ENCODE data around the gene CPPED1. TPM values are rescaled to one million over a fixed set of nuclear protein-coding genes. Genes with fewer than 3 reads are reported as not detected.
A peak's percentile ranks its signal among the peaks of the same experiment; 100 is the strongest.

CPPED1 gene
- polyA plus RNA-seq, 4 donors: 5.1 to 27.1 (median 25.2) TPM

DNA sequence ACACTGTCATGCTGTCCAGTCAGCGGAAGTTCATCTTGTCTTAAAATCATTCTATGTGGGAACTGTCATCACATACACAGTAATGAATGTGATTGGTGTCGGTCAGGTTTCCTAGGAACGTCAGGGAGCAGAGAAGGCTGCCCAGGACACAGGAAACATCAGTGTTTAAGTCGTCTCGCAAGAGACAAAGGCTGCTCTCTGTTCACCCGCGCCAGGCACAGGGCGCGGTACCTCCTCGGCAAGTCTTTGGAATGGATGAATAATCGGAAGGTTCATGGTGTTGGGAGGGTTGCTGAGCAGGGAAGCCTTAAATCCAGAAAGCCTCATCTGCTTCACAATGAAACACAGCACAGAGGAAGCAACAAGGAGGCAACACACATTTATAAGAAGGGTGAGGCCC, 148.2 kb downstream of the CPPED1 start:
- DNase-seq (ENCODE audit: low read depth in 4 of 4, low spot score in 3 of 4): no peak

DNA sequence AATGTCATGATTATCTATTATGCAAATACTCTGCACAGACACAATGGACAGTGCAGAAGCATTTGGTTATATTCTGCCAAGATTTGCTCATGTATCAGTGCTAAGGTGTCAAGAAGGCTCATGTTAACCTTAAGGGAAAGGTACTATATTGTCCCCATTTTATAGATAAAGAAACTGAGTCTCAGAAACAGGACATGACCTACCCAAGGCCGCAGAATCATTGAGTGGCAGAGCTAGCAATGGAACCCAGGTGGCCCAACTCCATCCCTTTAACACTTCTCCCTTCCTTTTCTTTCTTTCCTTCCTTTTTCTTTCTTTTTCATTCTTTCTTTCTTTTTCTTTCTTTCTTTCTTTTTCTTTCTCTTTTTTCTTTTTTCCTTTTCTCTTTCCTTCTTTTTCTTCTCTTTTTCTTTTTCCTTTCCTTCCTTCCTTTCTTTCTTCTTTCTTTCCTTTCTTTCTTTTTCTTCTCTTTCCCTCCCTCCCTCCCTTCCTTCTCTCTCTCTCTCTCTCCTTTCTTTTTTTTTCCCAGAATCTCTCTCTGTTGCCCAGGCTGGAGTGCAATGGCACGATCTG, 149.8 kb downstream of the CPPED1 start:
- no peak for DNase-seq (ENCODE audit: low read depth in 4 of 4, low spot score in 3 of 4)

DNA sequence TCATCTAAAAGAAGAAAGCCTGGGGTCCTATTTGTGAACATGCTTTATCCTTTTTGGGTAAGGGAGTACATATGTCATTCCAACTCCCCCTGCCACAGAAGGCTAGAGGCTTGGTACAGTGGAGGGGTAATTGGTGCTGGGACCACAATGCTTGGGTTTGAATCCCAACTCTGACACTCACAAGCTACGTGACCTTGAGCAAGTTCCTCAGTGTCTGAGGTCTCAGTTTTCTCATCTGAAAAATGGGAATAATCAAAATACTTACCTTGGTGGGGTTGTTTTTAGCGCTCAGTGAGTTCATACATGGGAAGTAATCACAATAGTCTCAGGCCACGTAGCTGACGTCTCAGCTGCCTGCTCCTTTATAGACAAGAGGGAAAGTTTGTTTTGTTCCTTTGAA, 150.8 kb downstream of the CPPED1 start:
- DNase-seq (ENCODE audit: low read depth in 4 of 4, low spot score in 3 of 4): no peak

DNA sequence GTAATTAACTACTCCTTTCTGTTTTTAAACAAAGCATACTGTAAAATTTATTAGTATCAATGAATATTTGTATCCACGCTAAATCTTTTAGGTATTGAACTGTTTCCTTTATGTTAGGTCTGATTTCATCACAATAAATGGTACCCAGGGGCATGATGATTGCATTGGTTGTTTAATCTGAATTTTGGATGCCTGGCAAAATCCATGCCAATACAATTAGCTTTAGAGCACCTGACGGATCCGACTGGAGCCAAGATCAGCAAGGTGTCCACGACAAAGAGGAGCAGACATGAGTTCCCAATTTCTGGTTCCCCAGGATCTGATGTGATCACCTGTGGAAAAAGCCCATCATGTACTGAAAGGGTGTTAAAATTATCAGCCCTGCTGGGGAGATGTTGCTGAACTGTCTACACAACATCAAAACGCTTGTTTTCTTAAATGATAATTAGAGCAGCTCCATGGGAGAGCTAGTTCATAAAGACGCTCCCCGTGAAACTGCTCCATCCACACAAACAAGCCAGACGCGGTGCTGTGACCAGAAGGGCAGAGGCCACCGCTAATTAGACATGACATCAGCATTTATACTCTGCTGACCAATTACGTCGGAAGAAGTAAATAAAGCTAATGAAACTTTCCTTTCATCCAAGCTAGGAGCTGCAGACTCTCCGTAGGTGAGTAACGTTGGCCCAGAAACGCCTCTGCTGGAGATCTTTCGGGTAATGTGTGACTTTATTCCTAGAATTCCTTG, 151.7 kb downstream of the CPPED1 start:
- DNase-seq (ENCODE audit: low read depth in 4 of 4, low spot score in 3 of 4): no peak

DNA sequence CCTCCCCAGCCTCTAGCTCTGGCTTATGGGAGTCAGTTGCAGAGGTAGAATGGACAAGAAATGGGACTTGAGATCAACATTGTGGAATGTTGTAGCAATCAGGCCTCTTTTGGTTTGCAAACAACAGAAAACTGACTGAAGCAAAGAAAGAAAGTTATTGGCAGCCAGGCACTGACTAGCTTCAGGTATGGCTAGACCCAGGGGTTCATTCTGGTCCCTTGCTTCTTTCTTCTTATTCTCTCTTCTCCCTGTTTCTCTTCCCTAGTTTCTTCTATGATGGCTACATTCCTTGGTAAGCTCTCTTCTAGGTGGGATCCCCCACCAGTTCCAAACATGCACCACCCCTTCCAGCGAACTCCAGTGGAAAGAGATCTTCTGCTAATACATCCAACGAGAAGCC, 154.3 kb downstream of the CPPED1 start:
- DNase-seq (ENCODE audit: low read depth in 4 of 4, low spot score in 3 of 4): no peak

DNA sequence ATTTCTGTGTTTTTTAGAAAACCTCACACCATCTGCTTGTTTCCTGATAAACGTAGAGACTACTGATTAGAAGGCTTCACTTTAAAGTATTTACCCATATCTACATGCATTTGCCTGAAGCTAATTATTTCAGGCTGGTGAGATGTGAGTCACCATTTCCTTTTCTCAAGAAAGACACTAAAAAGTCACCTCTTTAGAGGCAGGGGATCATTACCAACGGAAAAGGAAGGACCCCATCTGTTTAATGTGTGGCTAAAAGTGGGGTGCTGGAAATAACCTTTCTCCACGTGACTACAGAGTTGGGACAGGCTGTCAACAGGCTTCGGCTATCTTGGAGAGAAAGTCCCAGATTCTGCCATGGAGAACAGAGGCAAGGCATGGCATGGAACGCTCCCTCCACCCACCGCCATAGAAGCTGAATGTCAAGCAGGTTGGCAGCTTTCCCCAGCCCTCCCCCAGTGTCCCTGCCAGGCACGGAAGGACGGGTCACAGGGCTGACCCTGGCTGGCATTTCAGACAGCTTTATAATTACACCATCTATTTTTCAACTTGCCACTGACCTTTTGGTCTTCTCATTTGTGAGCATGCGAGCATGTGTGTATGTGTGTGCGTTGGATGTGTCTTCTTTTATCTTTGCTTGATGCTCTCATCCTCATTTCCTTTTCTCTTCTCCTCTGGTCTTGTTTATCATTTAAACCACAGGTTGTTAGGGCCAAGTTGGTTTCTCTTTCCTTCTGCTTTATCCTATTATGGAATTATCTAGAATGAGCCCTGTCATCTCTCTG, 157.0 kb downstream of the CPPED1 start:
- no peak for DNase-seq (ENCODE audit: low read depth in 4 of 4, low spot score in 3 of 4)

DNA sequence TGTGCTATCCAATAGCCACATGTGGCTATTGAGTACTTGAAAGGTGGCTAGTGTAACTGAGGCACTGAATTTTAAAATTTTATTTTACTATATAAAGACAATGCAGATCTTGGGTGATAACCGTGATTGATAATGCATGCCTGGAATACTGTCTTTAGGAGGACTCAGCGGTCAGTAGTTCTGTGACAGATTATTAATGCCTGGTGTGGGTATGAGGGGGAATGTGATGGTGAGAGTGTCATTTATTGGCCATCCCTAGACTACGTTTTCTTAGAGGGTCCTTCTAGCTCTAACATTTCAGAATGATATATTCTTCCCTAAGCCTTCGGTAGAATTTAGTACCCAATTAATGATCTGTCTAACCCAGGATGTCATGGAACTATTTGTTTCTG, 157.6 kb downstream of the CPPED1 start:
- DNase-seq (ENCODE audit: low read depth in 4 of 4, low spot score in 3 of 4): no peak

DNA sequence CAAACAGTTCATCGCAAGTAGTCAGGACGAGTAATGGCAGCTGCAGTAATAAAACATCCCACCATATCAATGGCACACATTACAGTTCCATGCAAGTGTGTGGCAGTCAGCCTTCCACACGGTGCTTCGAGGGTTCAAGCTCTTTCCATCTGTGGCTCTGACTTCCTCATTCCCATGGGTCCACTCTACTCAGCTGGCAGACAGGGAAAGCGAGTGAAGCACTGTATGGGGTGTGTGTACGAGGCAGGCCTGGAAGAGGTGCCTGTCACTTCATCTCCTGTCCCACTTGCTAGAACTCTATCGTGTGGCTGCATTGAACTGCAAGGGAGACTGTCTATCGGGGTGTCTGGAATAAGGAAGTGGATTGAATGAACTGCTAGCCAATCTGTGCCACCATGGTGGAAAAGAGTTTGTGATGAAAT, 160.6 kb downstream of the CPPED1 start:
- no peak for DNase-seq (ENCODE audit: low read depth in 4 of 4, low spot score in 3 of 4)

DNA sequence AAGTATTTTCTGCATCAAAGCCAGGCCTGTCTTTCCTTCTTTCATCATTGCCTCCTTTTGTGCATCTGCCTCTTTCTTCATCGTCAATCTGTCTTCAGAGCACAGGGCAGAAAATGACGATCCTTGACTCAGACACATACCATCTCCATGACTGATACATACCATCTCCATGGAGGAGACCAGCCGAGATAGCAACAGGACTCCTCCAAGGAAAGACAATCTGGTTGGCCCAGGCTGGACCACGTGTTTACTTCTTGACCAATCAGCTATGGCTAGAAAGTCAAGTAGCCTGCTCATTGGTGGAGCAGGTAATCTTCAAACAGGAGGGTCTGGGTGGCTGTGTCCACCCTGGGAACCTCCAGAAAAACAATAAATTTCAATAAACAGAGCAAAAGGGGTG, 164.6 kb downstream of the CPPED1 start:
- no peak for DNase-seq (ENCODE audit: low read depth in 4 of 4, low spot score in 3 of 4)

DNA sequence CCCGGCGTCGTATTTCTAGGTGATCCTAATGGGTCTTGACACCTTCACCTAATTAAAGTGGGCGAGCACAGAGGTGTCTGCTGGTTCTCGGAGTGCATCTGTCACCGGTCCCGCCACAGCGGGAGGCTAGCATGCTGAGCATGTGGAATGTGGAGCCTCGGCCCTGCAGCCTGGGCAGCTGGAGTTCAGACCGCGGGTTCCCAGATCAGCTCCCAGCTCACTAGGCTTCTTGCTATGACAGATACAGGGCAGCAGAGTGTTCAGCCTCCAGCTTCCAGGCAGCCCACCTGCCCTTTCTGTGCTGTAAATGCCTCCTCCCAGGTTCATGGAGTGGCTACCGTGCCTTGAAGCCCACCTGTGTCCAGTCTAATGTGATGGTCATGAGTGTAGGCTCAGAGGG, 166.7 kb downstream of the CPPED1 start:
- no peak for DNase-seq (ENCODE audit: low read depth in 4 of 4, low spot score in 3 of 4)

DNA sequence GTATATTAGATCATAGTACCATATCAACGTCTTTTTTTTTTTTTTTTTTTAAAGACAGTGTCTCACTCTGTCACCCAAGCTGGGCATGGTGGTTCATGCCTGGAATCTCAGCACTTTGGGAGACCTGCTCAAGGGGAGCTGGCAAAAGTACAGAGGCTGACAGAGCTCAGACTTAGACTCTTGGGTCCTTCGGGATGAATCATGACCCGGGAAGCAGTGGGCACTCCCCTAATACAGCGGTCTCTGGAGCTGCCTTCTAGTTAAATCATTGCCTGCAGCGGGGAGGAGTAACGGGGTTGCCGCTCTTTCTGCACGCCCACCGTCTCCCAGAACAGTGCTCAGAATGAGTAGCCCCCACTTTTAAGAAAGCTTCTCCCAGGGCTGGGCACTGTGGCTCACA, 174.4 kb downstream of the CPPED1 start:
- DNase-seq (ENCODE audit: low read depth in 4 of 4, low spot score in 3 of 4): no peak

DNA sequence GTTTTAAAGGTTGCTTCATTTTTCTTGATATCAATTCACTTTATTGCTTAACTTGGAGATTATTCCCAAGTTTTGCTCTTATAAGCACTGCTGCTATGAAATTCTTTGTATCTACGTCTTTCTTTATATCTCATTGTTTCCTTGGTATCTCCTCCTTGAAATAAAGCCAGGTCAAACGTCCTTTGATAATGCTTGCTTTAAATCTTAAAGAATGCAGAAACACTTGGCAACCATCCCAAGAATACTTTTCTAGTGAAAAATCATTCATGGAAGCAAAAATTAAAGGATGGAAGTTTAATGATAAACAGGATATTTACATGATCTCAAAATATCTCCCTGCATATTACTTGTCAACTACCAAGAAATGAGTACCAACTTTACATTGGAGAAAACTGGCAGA, 175.2 kb downstream of the CPPED1 start:
- DNase-seq (ENCODE audit: low read depth in 4 of 4, low spot score in 3 of 4): no peak

DNA sequence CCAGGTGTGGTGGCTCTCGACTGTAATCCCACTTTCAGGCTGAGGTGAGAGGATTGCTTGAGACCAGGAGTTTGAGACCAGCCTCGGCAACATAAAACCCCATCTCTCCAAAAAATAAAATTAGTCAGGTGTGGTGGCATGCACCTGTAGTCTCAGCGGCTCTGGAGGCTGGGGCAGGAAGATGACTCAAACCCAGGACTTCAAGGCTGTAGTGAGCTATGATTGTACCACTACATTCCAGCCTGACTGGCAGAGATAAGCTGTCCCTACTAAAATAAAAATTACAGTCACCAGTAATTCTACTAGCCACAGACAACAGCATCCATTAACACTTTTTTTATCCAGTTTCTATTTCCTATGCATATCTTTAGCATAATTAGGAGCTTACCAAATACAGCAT, 176.3 kb downstream of the CPPED1 start:
- no peak for DNase-seq (ENCODE audit: low read depth in 4 of 4, low spot score in 3 of 4)

DNA sequence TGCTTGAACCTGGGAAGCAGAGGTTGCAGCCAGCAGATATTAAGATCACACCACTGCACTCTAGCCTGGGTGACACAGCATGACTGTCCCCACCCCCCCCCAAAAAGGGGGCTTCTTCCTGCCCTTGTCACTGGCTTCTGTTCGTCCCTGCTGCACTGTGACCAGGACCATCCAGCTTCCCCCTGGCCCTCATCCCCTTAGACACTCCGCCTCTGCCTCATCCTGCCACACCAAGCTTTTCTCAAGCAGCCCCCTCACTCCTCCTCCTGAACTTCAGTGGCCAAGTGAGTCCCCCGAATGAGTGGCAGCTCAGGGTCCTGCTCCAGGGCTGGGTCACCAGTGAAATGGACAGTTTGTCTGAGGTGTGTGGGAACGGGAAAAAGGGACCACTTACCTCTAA, 177.3 kb downstream of the CPPED1 start:
- no peak for DNase-seq (ENCODE audit: low read depth in 4 of 4, low spot score in 3 of 4)

DNA sequence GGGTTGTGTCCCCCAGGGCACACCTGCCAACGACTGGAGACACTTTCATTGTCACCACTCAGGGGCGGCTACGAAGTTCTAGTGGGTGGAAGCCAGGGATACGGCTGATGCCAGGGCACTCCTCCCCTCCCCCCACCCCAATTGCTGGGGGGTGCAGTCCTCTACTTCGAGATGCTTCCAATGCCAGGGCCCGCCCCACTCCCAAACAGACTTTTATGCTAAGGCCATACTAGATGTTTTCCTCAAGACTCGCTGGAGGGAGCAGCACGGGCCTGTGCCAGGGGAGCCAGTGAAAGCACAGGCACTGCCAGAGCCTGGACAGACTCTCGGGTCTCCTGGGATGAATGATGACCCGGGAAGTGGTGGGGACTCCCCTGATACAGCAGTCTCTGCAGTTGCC, 178.0 kb downstream of the CPPED1 start:
- DNase-seq (ENCODE audit: low read depth in 4 of 4, low spot score in 3 of 4): no peak

DNA sequence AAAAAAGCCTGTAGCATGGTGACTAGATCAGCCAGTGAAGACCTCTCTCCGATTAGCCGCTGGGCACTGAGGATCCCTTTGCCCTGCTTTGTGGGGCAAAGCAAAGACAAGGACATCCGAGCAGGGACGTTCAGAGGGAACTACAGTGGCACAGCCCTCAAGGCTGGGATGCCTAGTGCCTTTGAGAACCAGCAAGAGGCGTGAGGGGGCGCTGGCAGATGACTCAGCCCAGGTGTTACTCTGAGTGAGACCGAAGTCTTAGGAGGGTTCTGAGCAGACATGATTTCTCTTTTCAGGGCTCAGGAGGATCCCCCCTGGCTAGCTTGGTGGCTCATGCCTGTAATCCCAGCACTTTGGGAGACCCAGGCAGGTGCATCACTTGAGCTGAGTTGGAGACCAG, 178.6 kb downstream of the CPPED1 start:
- DNase-seq (ENCODE audit: low read depth in 4 of 4, low spot score in 3 of 4): no peak

DNA sequence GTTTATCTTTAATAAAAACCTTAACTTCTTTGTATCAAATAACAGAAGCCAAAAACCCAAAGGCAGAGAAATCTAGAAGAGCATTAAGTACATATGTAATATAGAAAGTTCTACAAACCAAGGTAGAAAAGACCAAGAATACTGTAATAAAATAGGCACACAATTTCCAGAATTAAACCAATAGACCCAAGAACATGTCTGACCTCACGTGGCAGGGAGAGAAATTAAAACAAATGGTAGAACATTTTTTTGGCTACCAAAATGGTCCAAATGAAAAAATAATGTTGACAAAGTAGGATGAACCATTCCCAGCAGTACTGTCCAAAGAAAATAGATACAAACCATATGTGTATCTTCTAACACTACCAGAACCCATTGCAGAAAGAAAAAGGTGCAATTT, 183.5 kb downstream of the CPPED1 start:
- no peak for DNase-seq (ENCODE audit: low read depth in 4 of 4, low spot score in 3 of 4)

DNA sequence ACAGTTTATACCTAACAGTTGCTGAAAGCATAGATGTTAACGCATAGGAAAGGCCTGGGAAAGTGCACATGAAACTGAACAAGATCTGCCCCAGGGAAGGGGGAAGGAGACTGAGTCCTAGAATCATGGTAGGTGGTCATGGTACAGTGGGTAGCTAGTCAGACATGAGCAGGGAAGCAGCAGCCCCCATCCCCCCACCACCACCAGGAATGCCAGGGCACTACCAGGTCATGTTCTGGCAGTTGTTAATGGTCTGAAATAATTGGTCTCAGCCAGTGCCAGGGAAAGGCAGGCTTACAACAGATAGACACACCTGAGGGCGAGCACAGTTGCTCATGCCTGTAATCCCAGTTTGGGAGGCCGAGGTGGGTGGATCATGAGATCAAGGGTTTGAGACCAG, 185.2 kb downstream of the CPPED1 start:
- peak in 3 of 4 donors; percentile 14 to 33 (median 24) for DNase-seq (ENCODE audit: low read depth in 4 of 4, low spot score in 3 of 4)

DNA sequence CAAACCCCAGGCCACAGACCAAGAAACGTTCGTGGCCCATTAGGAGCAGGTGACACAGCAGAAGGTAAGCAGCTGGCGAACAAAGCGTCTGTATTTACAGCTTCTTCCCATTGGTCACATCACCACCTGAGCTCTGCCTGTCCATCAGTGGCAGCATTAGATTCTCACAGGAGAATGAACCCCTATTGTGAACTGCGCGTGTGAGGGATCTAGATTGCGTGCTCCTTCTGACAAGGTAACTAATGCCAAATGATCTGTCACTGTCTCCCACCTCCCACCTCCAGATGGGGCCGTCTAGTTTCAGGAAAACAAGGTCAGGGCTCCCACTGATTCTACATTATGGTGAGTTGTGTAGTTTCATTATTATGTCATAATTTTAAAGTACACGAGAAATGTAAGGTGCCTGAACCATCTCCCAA, 186.3 kb downstream of the CPPED1 start:
- no peak for DNase-seq (ENCODE audit: low read depth in 4 of 4, low spot score in 3 of 4)

DNA sequence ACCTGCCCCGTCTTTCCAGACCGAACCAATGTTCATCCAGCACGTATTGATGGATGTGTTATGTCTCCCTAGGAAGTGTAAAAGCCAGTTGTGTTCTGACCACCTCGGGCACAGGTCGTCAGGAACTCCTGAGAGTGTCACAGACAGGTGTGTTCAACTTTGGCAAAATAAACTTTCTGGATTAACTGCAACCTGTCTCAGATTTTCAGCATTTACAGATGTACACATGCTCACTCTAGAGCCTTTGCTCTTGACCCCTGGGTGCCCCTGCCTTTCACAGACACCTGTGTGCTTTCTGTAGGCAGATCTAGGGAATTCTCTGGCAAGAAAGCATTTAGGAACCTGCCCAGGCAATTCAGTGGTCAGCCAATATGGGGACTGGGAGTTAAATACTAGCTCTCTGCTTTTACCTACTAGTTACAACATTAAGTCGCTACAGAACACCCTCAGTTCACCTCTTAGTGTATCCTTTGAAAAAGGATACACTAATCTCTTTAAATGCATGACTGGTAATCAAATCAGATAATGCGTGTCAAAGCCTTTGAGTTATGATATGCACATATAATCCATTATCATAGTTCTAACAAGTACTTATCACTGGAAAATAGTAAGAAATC, 188.9 kb downstream of the CPPED1 start:
- no peak for DNase-seq (ENCODE audit: low read depth in 4 of 4, low spot score in 3 of 4)

DNA sequence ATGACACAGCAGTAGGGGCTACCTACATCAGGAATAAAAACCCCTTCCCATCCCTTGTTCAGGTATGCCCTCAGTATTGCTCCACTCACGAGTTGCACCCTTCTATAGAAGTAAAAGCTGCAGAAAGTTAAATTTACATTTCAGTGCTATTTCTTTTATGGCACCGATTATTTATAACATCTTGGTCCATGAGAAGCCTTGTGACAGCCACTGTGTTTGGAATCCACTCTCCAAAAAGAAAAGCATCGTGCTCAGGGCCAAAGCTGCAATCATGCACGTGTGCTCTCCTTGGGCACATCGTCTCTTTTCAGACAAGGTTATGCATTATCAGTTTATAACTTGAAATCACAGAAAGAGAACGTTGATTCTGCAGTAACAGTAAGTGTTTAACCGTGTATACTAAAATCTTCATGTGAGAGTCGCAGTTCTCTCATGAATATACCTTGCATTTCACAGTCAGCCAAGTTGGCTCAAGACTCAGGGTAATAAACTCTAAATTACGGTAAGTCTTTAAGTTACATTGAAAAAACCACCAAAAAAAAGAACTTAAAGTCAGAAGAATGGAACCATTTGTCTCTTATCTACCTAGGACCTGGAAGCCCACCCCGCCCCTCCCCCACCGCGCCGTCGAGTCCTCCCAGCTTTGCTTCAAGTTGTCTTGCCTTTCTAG, 189.6 kb downstream of the CPPED1 start:
- no peak for DNase-seq (ENCODE audit: low read depth in 4 of 4, low spot score in 3 of 4)
